ENCODE measurements around the gene KDM2A.

GRCh38 chr11:67260406-67260805, 141.3 kb downstream of the KDM2A start:
- TF ChIP-seq ATF3 (IDR thresholded peaks at IDR 0.05), result no peak
- no peak for TF ChIP-seq YY1 (IDR thresholded peaks at IDR 0.05; ENCODE audit: extremely low read depth, insufficient replicate concordance, low read depth, low read length)
- no peak for TF ChIP-seq CEBPB (IDR thresholded peaks at IDR 0.05; ENCODE audit: low read depth)
- TF ChIP-seq EGR1 (IDR thresholded peaks at IDR 0.05; ENCODE audit: low read depth), result no peak
- no peak for TF ChIP-seq CTCF (IDR thresholded peaks at IDR 0.05 in 2 of 3, conservative IDR thresholded peaks at IDR 0.05 in 1 of 3; ENCODE audit: borderline replicate concordance in 1 of 3, insufficient read depth in 1 of 3, low read depth in 2 of 3, low read length in 2 of 3)
- no peak for TF ChIP-seq POLR2A (IDR thresholded peaks at IDR 0.05; ENCODE audit: borderline replicate concordance, extremely low read depth, insufficient read depth, insufficient read length)
- TF ChIP-seq ZFX (IDR thresholded peaks at IDR 0.05), result no peak
- TF ChIP-seq REST (IDR thresholded peaks at IDR 0.05; ENCODE audit: low read depth), result no peak
- TF ChIP-seq POLR2AphosphoS5 (IDR thresholded peaks at IDR 0.05; ENCODE audit: low read depth, low read length), result no peak
- no peak for TF ChIP-seq TCF7L2 (IDR thresholded peaks at IDR 0.05; ENCODE audit: borderline replicate concordance, extremely low read depth, insufficient read depth, insufficient read length)
- TF ChIP-seq RAD21 (IDR thresholded peaks at IDR 0.05; ENCODE audit: low read depth), result no peak

Measured in HCT116 (cell line).